OCI-LY7 (cell line): Measurements from ENCODE around the gene AEBP2. TPM values are rescaled to one million over a fixed set of nuclear protein-coding genes. Genes with fewer than 3 reads are reported as not detected.

ENCODE experiments used
- BruUV-seq: library from RNA; stranded (reverse); fragments of 400-500 nt; replicated peaks from 2 replicates; lab custom pipeline; 2021; lab: Mats Ljungman, UMichigan
- CTCF ChIA-PET: fragments of 300-600 bp; sonication (Branson Sonifier 250); formaldehyde crosslinking; loops from one replicate; lab custom pipeline; 2022; ENCODE audit warnings: antibody characterized with exemption; ENCODE audit not compliant: unreplicated experiment; lab: Charles Lee
- POLR2A ChIA-PET: fragments of 300-600 bp; sonication (Branson Sonifier 250); formaldehyde crosslinking; loops from one replicate; lab custom pipeline; 2022; ENCODE audit warnings: antibody characterized with exemption; lab: Charles Lee
- DNase-seq: peaks from one replicate; pipeline ENCODE4 v3.0.0-alpha.2; 2015; ENCODE audit warnings: low spot score
- H2AFZ ChIP-seq: fragments of 200-600 bp; sonication (generic), shearing (Covaris generic); 2 replicates; pipeline ENCODE4 v1.6.1; 2014; ENCODE audit warnings: mild to moderate bottlenecking, antibody characterized with exemption, low read length, moderate library complexity
- H3K27ac ChIP-seq: fragments of 200-600 bp; sonication (generic); 2 replicates; pipeline ENCODE4 v1.5.1; 2014; ENCODE audit warnings: mixed run types, low read depth, mild to moderate bottlenecking, moderate library complexity, low read length, inconsistent platforms; ENCODE audit not compliant: poor library complexity, severe bottlenecking
- H3K36me3 ChIP-seq: fragments of 200-600 bp; sonication (generic); 2 replicates; pipeline ENCODE4 v1.6.1; 2014; ENCODE audit warnings: mild to moderate bottlenecking, antibody characterized with exemption, low read length, moderate library complexity, mixed read lengths; ENCODE audit not compliant: insufficient read depth
- H3K4me1 ChIP-seq: fragments of 200-600 bp; sonication (generic); 2 replicates; pipeline ENCODE4 v1.5.1; 2014; ENCODE audit warnings: mild to moderate bottlenecking, low read length; ENCODE audit not compliant: insufficient read depth, poor library complexity, severe bottlenecking
- H3K4me2 ChIP-seq: fragments of 200-600 bp; sonication (generic); 2 replicates; pipeline ENCODE4 v1.6.1; 2014; ENCODE audit warnings: mild to moderate bottlenecking, low read length
- H3K4me3 ChIP-seq: fragments of 200-600 bp; sonication (generic); 2 replicates; pipeline ENCODE4 v1.5.1; 2014; ENCODE audit warnings: mild to moderate bottlenecking, low read depth, low read length; ENCODE audit not compliant: poor library complexity, severe bottlenecking
- H3K79me2 ChIP-seq: fragments of 200-600 bp; sonication (generic); 2 replicates; pipeline ENCODE4 v1.6.1; 2016; ENCODE audit warnings: low read depth, mild to moderate bottlenecking, low read length, moderate library complexity, mixed read lengths; ENCODE audit not compliant: insufficient read depth
- H3K9me2 ChIP-seq: fragments of 200-600 bp; sonication (generic); 2 replicates; pipeline ENCODE4 v1.6.1; 2016; ENCODE audit warnings: mild to moderate bottlenecking, low read length, mixed read lengths; ENCODE audit not compliant: insufficient read depth
- H3K9me3 ChIP-seq: fragments of 200-600 bp; sonication (generic); 2 replicates; pipeline ENCODE4 v1.6.1; 2014; ENCODE audit warnings: mild to moderate bottlenecking, mixed run types, low read length, mixed read lengths
- H4K20me1 ChIP-seq: fragments of 200-600 bp; sonication (generic); 2 replicates; pipeline ENCODE4 v1.6.1; 2014; ENCODE audit warnings: mild to moderate bottlenecking, antibody characterized with exemption, low read length, moderate library complexity, mixed read lengths; ENCODE audit not compliant: insufficient read depth
- EZH2phosphoT487 ChIP-seq: fragments of 200-600 bp; sonication (generic); IDR thresholded peaks from 2 replicates; pipeline ENCODE4 v1.6.1; 2018; ENCODE audit warnings: low read depth, borderline replicate concordance, mild to moderate bottlenecking, mixed run types, antibody characterized with exemption, low read length, moderate library complexity, mixed read lengths
- intact Hi-C: fragments of 100-400 bp; cut with micrococcal nuclease; formaldehyde crosslinking; loops from one replicate; pipeline ENCODE4 v1.10.0; 2022; ENCODE audit not compliant: unreplicated experiment
- total RNA-seq, 2 experiments: library from RNA; depleted of rRNA in 1 of 2; stranded (reverse); fragments of >200 nt in 1 of 2; shearing (Covaris generic) in 1 of 2; gene quantifications; 2 replicates each; pipeline ENCODE4 v1.2.3, GENCODE V29; 2014 to 2022
- TF ChIP-seq, protein P1 (sequence below): fragments of 200-600 bp; sonication (generic); conservative IDR thresholded peaks from 2 replicates; pipeline ENCODE4 v1.5.1; 2014; ENCODE audit warnings: mild to moderate bottlenecking, antibody characterized with exemption, low read length, moderate library complexity, mixed read lengths

Gene AEBP2
- total RNA-seq, 2 experiments from 2014 or later, result 21.5 to 59.7 TPM

DNA sequence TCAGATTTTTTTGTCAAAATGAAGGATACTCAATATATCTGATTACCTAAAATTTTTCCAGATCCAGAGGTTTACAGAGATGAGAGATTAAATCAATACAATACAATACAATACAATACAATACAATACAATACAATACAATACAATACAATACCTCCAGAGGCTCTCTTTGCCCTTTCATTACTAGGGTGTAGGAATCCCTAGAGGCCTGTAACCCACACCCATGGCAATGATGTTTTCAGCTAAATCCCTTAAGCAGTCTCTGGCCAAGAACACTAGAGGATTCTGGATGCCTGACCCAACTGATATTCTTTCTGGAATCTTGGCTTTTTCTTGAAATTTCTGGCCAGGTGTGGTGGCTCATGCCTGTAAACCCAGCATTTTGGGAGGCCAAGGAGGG lies 23.7 kb upstream of the AEBP2 start:
- no peak for DNase-seq
- H3K9me2 ChIP-seq, result no peaks in the 10 kb centered on the region
- H3K79me2 ChIP-seq, result no peaks in the 10 kb centered on the region
- ChIA-PET CTCF (no interaction called here), POLR2A (interaction anchor here (0.5 to 1.6 kb wide), 3 partner anchors 11 to 186 kb away, joined by 3 to 5 read pairs (median 3); no protein-coding TSS in a partner anchor)
- no peak overlapping the region for H3K4me2 ChIP-seq
- TF ChIP-seq EZH2phosphoT487, result no peak
- TF ChIP-seq, protein P1, sequence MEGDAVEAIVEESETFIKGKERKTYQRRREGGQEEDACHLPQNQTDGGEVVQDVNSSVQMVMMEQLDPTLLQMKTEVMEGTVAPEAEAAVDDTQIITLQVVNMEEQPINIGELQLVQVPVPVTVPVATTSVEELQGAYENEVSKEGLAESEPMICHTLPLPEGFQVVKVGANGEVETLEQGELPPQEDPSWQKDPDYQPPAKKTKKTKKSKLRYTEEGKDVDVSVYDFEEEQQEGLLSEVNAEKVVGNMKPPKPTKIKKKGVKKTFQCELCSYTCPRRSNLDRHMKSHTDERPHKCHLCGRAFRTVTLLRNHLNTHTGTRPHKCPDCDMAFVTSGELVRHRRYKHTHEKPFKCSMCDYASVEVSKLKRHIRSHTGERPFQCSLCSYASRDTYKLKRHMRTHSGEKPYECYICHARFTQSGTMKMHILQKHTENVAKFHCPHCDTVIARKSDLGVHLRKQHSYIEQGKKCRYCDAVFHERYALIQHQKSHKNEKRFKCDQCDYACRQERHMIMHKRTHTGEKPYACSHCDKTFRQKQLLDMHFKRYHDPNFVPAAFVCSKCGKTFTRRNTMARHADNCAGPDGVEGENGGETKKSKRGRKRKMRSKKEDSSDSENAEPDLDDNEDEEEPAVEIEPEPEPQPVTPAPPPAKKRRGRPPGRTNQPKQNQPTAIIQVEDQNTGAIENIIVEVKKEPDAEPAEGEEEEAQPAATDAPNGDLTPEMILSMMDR, result no peak
- H2AFZ ChIP-seq, result no peak overlapping the region
- H3K27ac ChIP-seq, result no peak overlapping the region
- H3K9me3 ChIP-seq, result no peaks in the 10 kb centered on the region
- no peaks in the 10 kb centered on the region for H3K4me1 ChIP-seq
- no TSS peak for BruUV-seq
- no peaks in the 10 kb centered on the region for H4K20me1 ChIP-seq
- intact Hi-C loops, result no loop called here
- no peak overlapping the region for H3K4me3 ChIP-seq
- H3K36me3 ChIP-seq, result no peaks in the 10 kb centered on the region

DNA sequence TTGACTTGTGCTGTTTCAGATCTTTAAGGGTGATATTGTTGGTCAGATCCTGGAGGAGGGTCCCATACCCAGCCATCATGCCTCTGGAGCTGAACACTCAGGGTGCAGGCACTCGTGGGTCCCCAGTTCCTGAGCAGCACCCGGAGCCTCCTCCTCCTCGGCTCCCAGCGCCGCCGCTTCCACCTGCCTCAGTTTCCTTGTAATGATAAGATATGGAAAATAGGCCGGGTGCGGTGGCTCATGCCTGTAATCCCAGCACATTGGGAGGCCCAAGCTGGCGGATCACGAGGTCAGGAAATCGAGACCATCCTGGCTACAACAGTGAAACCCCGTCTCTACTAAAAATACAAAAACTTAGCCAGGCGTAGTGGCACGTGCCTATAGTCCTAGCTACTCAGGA lies 20.2 kb upstream of the AEBP2 start:
- POLR2A ChIA-PET, result no interaction called here

More for the DNA sequence above, 20.2 kb upstream of the AEBP2 start:
- no peaks in the 10 kb centered on the region for H4K20me1 ChIP-seq
- H3K9me2 ChIP-seq, result no peaks in the 10 kb centered on the region
- no peak overlapping the region for H3K4me2 ChIP-seq
- DNase-seq, result no peak
- H3K36me3 ChIP-seq, result no peaks in the 10 kb centered on the region
- no peaks in the 10 kb centered on the region for H3K9me3 ChIP-seq
- intact Hi-C loops, result no loop called here
- TF ChIP-seq, protein P1, result no peak
- TF ChIP-seq EZH2phosphoT487, result no peak
- H3K79me2 ChIP-seq, result no peaks in the 10 kb centered on the region
- BruUV-seq, result no TSS peak
- no peak overlapping the region for H3K4me3 ChIP-seq
- H3K27ac ChIP-seq, result no peak overlapping the region
- no peak overlapping the region for H2AFZ ChIP-seq
- CTCF ChIA-PET, result no interaction called here
- peaks cover 9% of the 10 kb centered on the region for H3K4me1 ChIP-seq
